K562 (cell line): ENCODE measurements around the gene RBMS3. TPM values are rescaled to one million over a fixed set of nuclear protein-coding genes. Genes with fewer than 3 reads are reported as not detected.
"Not testable (repeated sequence)": the region's sequence is repeated elsewhere in the genome, so short reads cannot be mapped to it uniquely, and the experiment has no call there.

Experiments used
- ATAC-seq: fragments of 200-7000 bp; cut with Tn5 transposase; 3 replicates; pipeline ENCODE4 v1.9.1; 2020; ENCODE audit warnings: moderate library complexity
- BruUV-seq: library from RNA; stranded (reverse); fragments of 400-500 nt; replicated peaks from 2 replicates; lab custom pipeline; 2021; lab: Mats Ljungman, UMichigan
- CTCF ChIA-PET: fragments of 300-600 bp; formaldehyde crosslinking; extraction: SDS; loops from one replicate; lab custom pipeline; 2021; ENCODE audit warnings: low intra/inter-chr PET ratio; lab: Yijun Ruan, JAX
- POLR2A ChIA-PET: fragments of 300-600, 350-650 bp; sonication (Branson Sonifier 250); formaldehyde crosslinking; extraction: SDS; loops from one replicate; lab custom pipeline; 2021; ENCODE audit warnings: antibody characterized with exemption, inconsistent platforms; lab: Yijun Ruan, JAX
- DNase-seq, 4 experiments: peaks; one replicate each; pipeline versions ENCODE4 v3.0.0 to v3.0.0-alpha.2; 2011 to 2018; ENCODE audit warnings: low spot score in 3 of 4, mixed read lengths in 3 of 4; ENCODE audit errors: extremely low read depth in 1 of 4
- FAIRE-seq: peaks from 2 replicates; lab custom pipeline; 2011; peaks lifted over from hg19 to GRCh38; lab: Jason Lieb, UNC
- H2AFZ ChIP-seq: 2 replicates; pipeline ENCODE4 v1.6.0; 2011; ENCODE audit warnings: low read depth, low read length, control low read depth, inconsistent platforms
- H3K27ac ChIP-seq: fragments of 200-600 bp; 3 replicates; pipeline ENCODE4 v1.8.0; 2011; ENCODE audit warnings: low read depth, mild to moderate bottlenecking, control low read depth, inconsistent platforms, low read length, moderate library complexity, mixed read lengths; ENCODE audit errors: extremely low read depth
- H3K27me3 ChIP-seq, 2 experiments: fragments of 300-600 bp in 1 of 2; 2 replicates in 1 of 2; 3 replicates in 1 of 2; pipeline versions ENCODE4 v1.6.0 to v1.8.0; 2011; ENCODE audit warnings: inconsistent platforms in 2 of 2, low read length in 2 of 2, mild to moderate bottlenecking in 1 of 2, mixed read lengths in 1 of 2, moderate library complexity in 1 of 2; ENCODE audit not compliant: control insufficient read depth in 2 of 2, insufficient read depth in 2 of 2
- H3K36me3 ChIP-seq: fragments of 300-600 bp; 3 replicates; pipeline ENCODE4 v1.8.0; 2011; ENCODE audit warnings: mild to moderate bottlenecking, low read length, inconsistent platforms; ENCODE audit not compliant: control insufficient read depth, insufficient read depth
- H3K4me1 ChIP-seq, 2 experiments: fragments of 200-600 bp in 1 of 2; replicated peaks in 1 of 2; 2 replicates in 1 of 2; 3 replicates in 1 of 2; pipeline versions ENCODE4 v1.5.1 to v1.8.0; 2011; ENCODE audit warnings: inconsistent platforms in 2 of 2, low read length in 2 of 2, mild to moderate bottlenecking in 1 of 2, mixed read lengths in 1 of 2, moderate library complexity in 1 of 2; ENCODE audit not compliant: control insufficient read depth in 2 of 2, insufficient read depth in 2 of 2
- H3K4me2 ChIP-seq: 2 replicates; pipeline ENCODE4 v1.6.1; 2011; ENCODE audit warnings: low read length, control low read depth, inconsistent platforms, mixed read lengths; ENCODE audit not compliant: insufficient read depth
- H3K4me3 ChIP-seq: fragments of 200-600 bp; sonication (generic), shearing (Covaris generic); 2 replicates; pipeline ENCODE4 v1.5.1; 2016; ENCODE audit warnings: control low read depth, inconsistent platforms
- H3K79me2 ChIP-seq: fragments of 200-600 bp; 3 replicates; pipeline ENCODE4 v1.8.0; 2011; ENCODE audit warnings: low read length, inconsistent platforms; ENCODE audit not compliant: control insufficient read depth, insufficient read depth
- H3K9ac ChIP-seq, 2 experiments: 2 replicates each; pipeline versions ENCODE4 v1.6.0 to v1.6.1; 2011; ENCODE audit warnings: low read depth in 2 of 2, low read length in 2 of 2, control low read depth in 1 of 2, inconsistent platforms in 1 of 2, mild to moderate bottlenecking in 1 of 2, mixed read lengths in 1 of 2; ENCODE audit not compliant: insufficient read depth in 1 of 2
- H3K9me1 ChIP-seq: one replicate; pipeline ENCODE4 v1.6.0; 2011; ENCODE audit warnings: inconsistent platforms, mild to moderate bottlenecking, low read length, moderate library complexity; ENCODE audit not compliant: control insufficient read depth, insufficient read depth
- H3K9me3 ChIP-seq: replicated peaks from 2 replicates; pipeline ENCODE4 v1.5.1; 2011; ENCODE audit warnings: low read depth, low read length, inconsistent platforms; ENCODE audit not compliant: control insufficient read depth, insufficient read depth
- H4K20me1 ChIP-seq: replicated peaks from 2 replicates; pipeline ENCODE4 v1.6.1; 2011; ENCODE audit warnings: low read length, inconsistent platforms, mixed read lengths; ENCODE audit not compliant: control insufficient read depth, insufficient read depth
- ASH1L ChIP-seq: fragments of 450-650 bp; IDR thresholded peaks from 2 replicates; pipeline ENCODE4 v1.6.1; 2018; ENCODE audit warnings: borderline replicate concordance, mild to moderate bottlenecking, low read depth; ENCODE audit not compliant: partially characterized antibody
- BDP1 ChIP-seq: IDR thresholded peaks from 3 replicates; pipeline ENCODE4 v1.6.1; 2011; ENCODE audit not compliant: insufficient read length, insufficient read depth
- DDX20 ChIP-seq: fragments of 450-650 bp; IDR thresholded peaks from 2 replicates; pipeline ENCODE4 v1.6.1; 2016; ENCODE audit warnings: missing genetic modification characterization, low read depth, mild to moderate bottlenecking, missing compliant biosample characterization, moderate library complexity
- FOXA1 ChIP-seq: fragments of 450-650 bp; IDR thresholded peaks from 2 replicates; pipeline ENCODE4 v1.6.1; 2016; ENCODE audit warnings: mild to moderate bottlenecking, borderline replicate concordance
- ZNF174 ChIP-seq: fragments of 250-450 bp; sonication (Bioruptor Pico); IDR thresholded peaks from 2 replicates; pipeline ENCODE4 v1.4.0; 2020; ENCODE audit warnings: mild to moderate bottlenecking
- WGBS: fragments of 100-300 bp; shearing (Covaris generic); methylation state at CpG from one replicate; pipeline ENCODE4 v1.1.6; 2016; ENCODE audit warnings: low coverage, mixed read lengths; ENCODE audit not compliant: insufficient coverage; ENCODE audit errors: missing lambda C conversion rate; 5-methylcytosine and 5-hydroxymethylcytosine counted together
- in situ Hi-C: fragments of 300-500 bp; cut with MboI; formaldehyde crosslinking; loops from 4 replicates; pipeline ENCODE4 v1.15.0; 2018; ENCODE audit warnings: inconsistent platforms, mixed read lengths
- intact Hi-C: fragments of 100-400 bp; cut with micrococcal nuclease; formaldehyde crosslinking; loops from 2 replicates; pipeline ENCODE4 v1.14.2; 2022
- polyA plus RNA-seq, 8 experiments: library from polyadenylated mRNA; depleted of rRNA in 4 of 8; stranded (reverse) in 5 of 8; unstranded in 3 of 8; fragments of >200 nt; fragmentation: Nextera tagmentation in 2 of 8; fragmentation: Illumina TruSeq in 1 of 8; extraction: Ambion mirVana in 2 of 8; extraction: Trizol in 1 of 8; gene quantifications; 2 replicates each; pipeline versions ENCODE4 v1.2.1 to v1.2.3, GENCODE V29; 2011 to 2014; ENCODE audit warnings: inconsistent platforms in 1 of 8, missing spikeins in 1 of 8
- total RNA-seq, 7 experiments: library from RNA; depleted of rRNA in 6 of 7; stranded (reverse); fragments of >200 nt in 6 of 7; fragmentation: Illumina TruSeq in 2 of 7; extraction: Trizol in 2 of 7; gene quantifications; 2 replicates each; pipeline versions ENCODE4 v1.2.1 to v1.2.3, GENCODE V29; 2011 to 2021; ENCODE audit warnings: low replicate concordance in 1 of 7
- TF ChIP-seq, protein P1 (sequence below): IDR thresholded peaks from 2 replicates; pipeline ENCODE4 v1.6.1; 2012; ENCODE audit warnings: low read depth, low read length, improper control_type of control experiment, borderline replicate concordance

Gene RBMS3
- total and polyA plus RNA-seq, 9 of the 15 experiments (the other 6 are each of a cell fraction or from before 2014, with no cell fraction given): 0.20 TPM; not detected in 8

DNA sequence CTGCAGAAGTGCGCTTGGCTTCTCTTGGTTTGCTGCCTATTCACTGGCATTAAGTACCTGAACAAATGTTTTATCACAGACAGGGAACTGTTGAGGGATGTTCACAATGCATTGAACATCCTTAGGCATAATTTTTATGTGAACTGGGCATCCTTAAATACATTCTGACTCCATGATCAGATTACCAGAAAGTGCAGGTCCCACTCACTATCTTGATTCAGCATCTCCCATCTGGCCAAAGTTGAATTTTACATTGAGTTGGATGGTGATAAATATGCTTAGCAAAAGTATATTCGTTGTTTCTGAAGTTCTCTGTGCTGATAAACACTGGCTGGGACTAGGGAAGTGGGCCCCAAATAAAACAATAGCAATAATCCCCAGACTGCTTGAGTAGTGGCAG is 108.5 kb downstream of the RBMS3 start (continued):
- TF ChIP-seq FOXA1 (no peak), BDP1 (no peak), ZNF174 (CRISPR knock-in tag) (no peak), DDX20 (tag) (no peak)
- TF ChIP-seq, protein P1, sequence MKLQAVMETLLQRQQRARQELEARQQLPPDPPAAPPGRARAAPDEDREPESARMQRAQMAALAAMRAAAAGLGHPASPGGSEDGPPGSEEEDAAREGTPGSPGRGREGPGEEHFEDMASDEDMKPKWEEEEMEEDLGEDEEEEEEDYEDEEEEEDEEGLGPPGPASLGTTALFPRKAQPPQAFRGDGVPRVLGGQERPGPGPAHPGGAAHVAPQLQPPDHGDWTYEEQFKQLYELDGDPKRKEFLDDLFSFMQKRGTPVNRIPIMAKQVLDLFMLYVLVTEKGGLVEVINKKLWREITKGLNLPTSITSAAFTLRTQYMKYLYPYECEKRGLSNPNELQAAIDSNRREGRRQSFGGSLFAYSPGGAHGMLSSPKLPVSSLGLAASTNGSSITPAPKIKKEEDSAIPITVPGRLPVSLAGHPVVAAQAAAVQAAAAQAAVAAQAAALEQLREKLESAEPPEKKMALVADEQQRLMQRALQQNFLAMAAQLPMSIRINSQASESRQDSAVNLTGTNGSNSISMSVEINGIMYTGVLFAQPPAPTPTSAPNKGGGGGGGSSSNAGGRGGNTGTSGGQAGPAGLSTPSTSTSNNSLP: no peak
- TF ChIP-seq, all 486 proteins: peak for 0

DNA sequence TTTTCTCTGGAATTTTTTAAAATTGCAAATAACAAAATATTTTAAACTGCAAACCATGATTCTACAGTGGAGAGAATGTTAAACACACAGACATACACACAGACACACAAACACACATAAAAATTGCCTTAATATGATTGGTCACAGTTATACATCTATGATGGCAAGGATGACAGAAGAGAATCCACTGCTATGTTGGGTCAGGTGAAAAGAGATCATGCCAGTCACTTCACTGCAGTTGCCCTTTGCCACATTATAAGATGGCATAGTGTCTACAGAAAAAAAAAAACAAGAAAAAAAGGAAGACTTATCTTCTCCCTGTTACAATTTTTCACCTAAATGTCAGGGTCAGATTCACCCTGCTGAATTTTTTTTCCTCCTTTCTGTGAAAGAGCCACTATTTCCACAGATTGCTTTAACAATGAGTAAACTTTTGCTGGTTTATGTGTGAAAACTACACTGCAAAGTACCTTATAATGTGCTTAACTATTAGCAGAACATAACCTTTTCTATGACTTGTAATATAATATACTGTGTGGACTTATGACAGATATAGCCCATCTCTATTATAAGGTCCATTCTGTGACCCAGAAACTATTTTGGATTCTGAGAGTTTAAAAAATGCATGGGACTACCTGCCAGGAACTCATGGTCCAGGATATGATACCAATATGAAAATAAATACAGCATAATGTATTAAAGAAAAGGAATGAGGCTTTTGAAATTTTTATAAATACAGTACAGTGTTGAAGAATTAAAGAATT is 111.9 kb downstream of the RBMS3 start:
- Histone ChIP-seq H3K9ac (no peak overlapping the region), H3K27me3 (no peaks in the 10 kb centered on the region), H4K20me1 (no peaks in the 10 kb centered on the region), H3K4me1 (no peaks in the 10 kb centered on the region), H3K79me2 (no peaks in the 10 kb centered on the region), H3K4me2 (no peak overlapping the region), H3K27ac (no peak overlapping the region), H3K36me3 (no peaks in the 10 kb centered on the region), H3K9me1 (no peaks in the 10 kb centered on the region), H2AFZ (no peak overlapping the region), H3K9me3 (peaks cover 5% of the 10 kb centered on the region; the same call in 1 of the 2 replicates), H3K4me3 (no peak overlapping the region)
- CTCF ChIA-PET: no interaction called here
- FAIRE-seq: no peak
- POLR2A ChIA-PET: no interaction called here
- no peak for DNase-seq
- in situ Hi-C loops: no loop called here
- no TSS peak for BruUV-seq
- intact Hi-C loops: no loop called here
- ATAC-seq: no peak
- TF ChIP-seq ASH1L: no peak

DNA sequence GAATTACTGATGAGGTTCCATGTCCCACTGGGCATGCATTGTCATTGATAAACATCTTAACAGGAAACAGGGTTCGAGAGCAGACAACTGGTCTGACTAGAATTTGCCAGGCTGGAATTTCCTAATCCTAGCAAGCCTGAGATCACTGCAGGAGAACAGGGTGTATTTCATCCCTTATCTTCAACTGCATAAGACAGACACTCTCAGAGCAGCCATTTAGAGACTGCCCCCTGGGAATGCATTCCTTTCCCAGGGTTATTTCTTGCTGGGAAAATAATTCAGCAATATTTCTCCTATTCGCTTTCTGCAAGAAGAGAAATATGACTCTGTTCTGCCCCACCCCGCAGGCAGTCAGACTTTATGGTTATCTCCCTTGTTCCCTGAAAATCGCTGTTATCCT is 113.1 kb downstream of the RBMS3 start:
- H2AFZ ChIP-seq, POLR2A ChIA-PET, BruUV-seq, H3K9me1 ChIP-seq, intact Hi-C loops, in situ Hi-C loops, H4K20me1 ChIP-seq, H3K79me2 ChIP-seq, H3K9me3 ChIP-seq, FAIRE-seq, H3K27me3 ChIP-seq, H3K4me1 ChIP-seq, H3K36me3 ChIP-seq, ATAC-seq, CTCF ChIA-PET, DNase-seq, H3K4me3 ChIP-seq, H3K4me2 ChIP-seq, H3K9ac ChIP-seq, H3K27ac ChIP-seq: not testable (repeated sequence)
- 1% methylated on average over 4 of the region's 4 CpGs for WGBS
